ENCODE results near the gene PEX5L. TPM values are rescaled to one million over a fixed set of nuclear protein-coding genes. Genes with fewer than 3 reads are reported as not detected.

PEX5L gene
- total RNA-seq, 2 donors from 2014 or later = not detected

- ATAC-seq (ENCODE audit: insufficient number of reproducible peaks, low FRiP score, low read depth) = no peak
- no peaks in the 10 kb centered on the region for H3K9me3 ChIP-seq
- no peak for DNase-seq (ENCODE audit: low spot score)
- no peak for TF ChIP-seq CTCF (IDR thresholded peaks at IDR 0.05)
- H3K27me3 ChIP-seq (replicated peaks; ENCODE audit: insufficient read depth) = no peaks in the 10 kb centered on the region
- no peak overlapping the region for H3K4me3 ChIP-seq
- H3K27ac ChIP-seq = no peak overlapping the region
- H3K36me3 ChIP-seq = no peaks in the 10 kb centered on the region
- H3K4me1 ChIP-seq (ENCODE audit: control insufficient read depth in 1 of 2, low read depth in 2 of 2) = no peaks in the 10 kb centered on the region
Observed at GRCh38 chr3:179852142-179852905, 184.4 kb downstream of the PEX5L start.

- Histone ChIP-seq H3K4me1 (ENCODE audit: control insufficient read depth in 1 of 2, low read depth in 2 of 2) (no peaks in the 10 kb centered on the region), H3K27me3 (replicated peaks; ENCODE audit: insufficient read depth) (no peaks in the 10 kb centered on the region), H3K9me3 (no peaks in the 10 kb centered on the region), H3K4me3 (no peak overlapping the region), H3K36me3 (no peaks in the 10 kb centered on the region), H3K27ac (no peak overlapping the region)
- ATAC-seq (ENCODE audit: insufficient number of reproducible peaks, low FRiP score, low read depth) (no peak), DNase-seq (ENCODE audit: low spot score) (no peak)
- no peak for TF ChIP-seq CTCF (IDR thresholded peaks at IDR 0.05)
Observed at GRCh38 chr3:179848711-179849110, 188.0 kb downstream of the PEX5L start.

GRCh38 chr3:179842061-179842460 is 194.7 kb downstream of the PEX5L start:
- no peak for TF ChIP-seq CTCF (IDR thresholded peaks at IDR 0.05)
- ATAC-seq (ENCODE audit: insufficient number of reproducible peaks, low FRiP score, low read depth) = no peak
- Histone ChIP-seq H3K36me3 (no peaks in the 10 kb centered on the region), H3K27me3 (replicated peaks; ENCODE audit: insufficient read depth) (no peaks in the 10 kb centered on the region), H3K4me3 (no peak overlapping the region), H3K9me3 (no peaks in the 10 kb centered on the region), H3K27ac (no peak overlapping the region), H3K4me1 (ENCODE audit: control insufficient read depth in 1 of 2, low read depth in 2 of 2) (no peaks in the 10 kb centered on the region)
- DNase-seq (ENCODE audit: low spot score) = no peak

GRCh38 chr3:179840985-179841384 is 195.8 kb downstream of the PEX5L start:
- Histone ChIP-seq H3K4me1 (ENCODE audit: control insufficient read depth in 1 of 2, low read depth in 2 of 2) (no peaks in the 10 kb centered on the region), H3K36me3 (no peaks in the 10 kb centered on the region), H3K4me3 (no peak overlapping the region), H3K27ac (no peak overlapping the region), H3K9me3 (no peaks in the 10 kb centered on the region), H3K27me3 (replicated peaks; ENCODE audit: insufficient read depth) (no peaks in the 10 kb centered on the region)
- no peak for TF ChIP-seq CTCF (IDR thresholded peaks at IDR 0.05)
- ATAC-seq (ENCODE audit: insufficient number of reproducible peaks, low FRiP score, low read depth) (no peak), DNase-seq (ENCODE audit: low spot score) (no peak)

GRCh38 chr3:179837374-179837773 is 199.4 kb downstream of the PEX5L start:
- ATAC-seq (ENCODE audit: insufficient number of reproducible peaks, low FRiP score, low read depth) (no peak), DNase-seq (ENCODE audit: low spot score) (no peak)
- Histone ChIP-seq H3K27ac (no peak overlapping the region), H3K9me3 (no peaks in the 10 kb centered on the region), H3K4me3 (no peak overlapping the region), H3K4me1 (ENCODE audit: control insufficient read depth in 1 of 2, low read depth in 2 of 2) (no peaks in the 10 kb centered on the region), H3K36me3 (no peaks in the 10 kb centered on the region), H3K27me3 (replicated peaks; ENCODE audit: insufficient read depth) (no peaks in the 10 kb centered on the region)
- no peak for TF ChIP-seq CTCF (IDR thresholded peaks at IDR 0.05)

All from thoracic aorta (tissue), 2 donors.